Brain microvascular endothelial cell (primary cell): ENCODE data around the gene SLC24A3.

Experiments used
- DNase-seq: peaks from one replicate; pipeline ENCODE4 v3.0.0-alpha.2; 2020
- H3K27ac ChIP-seq: fragments of 250-450 bp; sonication (Bioruptor Pico); 2 replicates; pipeline ENCODE4 v1.5.1; 2020; ENCODE audit warnings: mild to moderate bottlenecking, moderate library complexity
- H3K27me3 ChIP-seq: fragments of 250-450 bp; sonication (Bioruptor Pico); replicated peaks from 2 replicates; pipeline ENCODE4 v1.5.1; 2020; ENCODE audit warnings: mild to moderate bottlenecking
- H3K36me3 ChIP-seq: fragments of 250-450 bp; sonication (Bioruptor Pico); replicated peaks from 2 replicates; pipeline ENCODE4 v1.5.1; 2020; ENCODE audit warnings: mild to moderate bottlenecking
- H3K4me3 ChIP-seq: 2 replicates; pipeline ENCODE4 v1.5.1; 2011; ENCODE audit warnings: low read depth, mild to moderate bottlenecking, control low read depth, low read length, moderate library complexity
- CTCF ChIP-seq: IDR thresholded peaks from 2 replicates; pipeline ENCODE4 v1.5.1; 2011; ENCODE audit warnings: low read depth, mild to moderate bottlenecking, moderate library complexity, low read length, control low read depth, inconsistent platforms; ENCODE audit errors: missing control alignments
- in situ Hi-C: cut with HindIII; loops from 2 replicates; pipeline ENCODE4 v1.10.0; 2017; ENCODE audit warnings: low sequenced_read_pairs, low pct_ligation_motif_present

SLC24A3 gene

GRCh38 chr20:19495905-19496703 lies 283.7 kb downstream of the SLC24A3 start:
- TF ChIP-seq CTCF: no peak
- in situ Hi-C loops: no loop called here
- H3K27me3 ChIP-seq: no peaks in the 10 kb centered on the region
- no peak overlapping the region for H3K27ac ChIP-seq
- no peak for DNase-seq
- no peak overlapping the region for H3K4me3 ChIP-seq
- H3K36me3 ChIP-seq: no peaks in the 10 kb centered on the region

GRCh38 chr20:19497064-19497463 lies 284.6 kb downstream of the SLC24A3 start:
- no peaks in the 10 kb centered on the region for H3K36me3 ChIP-seq
- no peaks in the 10 kb centered on the region for H3K27me3 ChIP-seq
- no peak for TF ChIP-seq CTCF
- DNase-seq: peak; percentile 7
- H3K27ac ChIP-seq: no peak overlapping the region
- in situ Hi-C loops: no loop called here
- no peak overlapping the region for H3K4me3 ChIP-seq

GRCh38 chr20:19498756-19499155 lies 286.3 kb downstream of the SLC24A3 start:
- in situ Hi-C loops: no loop called here
- DNase-seq: no peak
- H3K27me3 ChIP-seq: no peaks in the 10 kb centered on the region
- TF ChIP-seq CTCF: no peak
- no peaks in the 10 kb centered on the region for H3K36me3 ChIP-seq
- no peak overlapping the region for H3K27ac ChIP-seq
- H3K4me3 ChIP-seq: no peak overlapping the region

GRCh38 chr20:19501476-19502115 lies 289.2 kb downstream of the SLC24A3 start:
- in situ Hi-C loops: no loop called here

GRCh38 chr20:19502169-19502568 lies 289.7 kb downstream of the SLC24A3 start:
- TF ChIP-seq CTCF: no peak
- in situ Hi-C loops: no loop called here
- Histone ChIP-seq H3K36me3 (no peaks in the 10 kb centered on the region), H3K4me3 (no peak overlapping the region), H3K27me3 (no peaks in the 10 kb centered on the region), H3K27ac (no peak overlapping the region)
- DNase-seq: no peak

More at GRCh38 chr20:19501476-19502115, 289.2 kb downstream of the SLC24A3 start:
- Histone ChIP-seq H3K27ac (no peak overlapping the region), H3K4me3 (no peak overlapping the region), H3K27me3 (no peaks in the 10 kb centered on the region), H3K36me3 (no peaks in the 10 kb centered on the region)
- TF ChIP-seq CTCF: no peak
- no peak for DNase-seq

- TF ChIP-seq CTCF: no peak
- Histone ChIP-seq H3K27me3 (no peaks in the 10 kb centered on the region), H3K36me3 (no peaks in the 10 kb centered on the region)
Measured at GRCh38 chr20:19504251-19504650, 291.8 kb downstream of the SLC24A3 start.

More at GRCh38 chr20:19504251-19504650, 291.8 kb downstream of the SLC24A3 start:
- in situ Hi-C loops: no loop called here
- H3K27ac ChIP-seq: no peak overlapping the region
- no peak for DNase-seq
- H3K4me3 ChIP-seq: no peak overlapping the region
